WTC11 (cell line): ENCODE data around the gene FGD6. TPM values are rescaled to one million over a fixed set of nuclear protein-coding genes. Genes with fewer than 3 reads are reported as not detected.

Experiments used
- ATAC-seq: fragments of 200-7000 bp; cut with Tn5 transposase; 2 replicates; pipeline ENCODE4 v1.10.0; 2021; ENCODE audit warnings: mild to moderate bottlenecking, moderate library complexity
- CTCF ChIA-PET: fragments of 300-600 bp; sonication (Branson Sonifier 250); formaldehyde crosslinking; loops from one replicate; lab custom pipeline; 2021; ENCODE audit warnings: antibody characterized with exemption; lab: Charles Lee
- POLR2A ChIA-PET: fragments of 350-600 bp; sonication (Branson Sonifier 250); formaldehyde crosslinking; loops from one replicate; lab custom pipeline; 2021; ENCODE audit warnings: antibody characterized with exemption; lab: Charles Lee
- DNase-seq: peaks from one replicate; pipeline ENCODE4 v3.0.0; 2021; ENCODE audit warnings: low spot score
- H3K27ac Mint-ChIP-seq: 2 replicates; pipeline ENCODE4 v1.8.0; 2021; ENCODE audit warnings: mixed read lengths
- H3K27me3 Mint-ChIP-seq: 2 replicates; pipeline ENCODE4 v1.8.0; 2021; ENCODE audit warnings: low read depth, mild to moderate bottlenecking, moderate library complexity, mixed read lengths
- H3K36me3 Mint-ChIP-seq: 2 replicates; pipeline ENCODE4 v1.8.0; 2021; ENCODE audit warnings: mixed read lengths
- H3K4me1 Mint-ChIP-seq: 2 replicates; pipeline ENCODE4 v1.8.0; 2022; ENCODE audit warnings: mixed read lengths
- H3K4me3 Mint-ChIP-seq: 2 replicates; pipeline ENCODE4 v1.8.0; 2021; ENCODE audit warnings: mild to moderate bottlenecking, moderate library complexity, mixed read lengths
- H3K9me3 Mint-ChIP-seq: 2 replicates; pipeline ENCODE4 v1.8.0; 2021; ENCODE audit warnings: mixed read lengths
- AFF4 ChIP-seq: sonication (generic); formaldehyde crosslinking; IDR thresholded peaks from 2 replicates; pipeline ENCODE4 v1.8.1; 2023; ENCODE audit warnings: mild to moderate bottlenecking, missing genetic modification reagents, borderline replicate concordance
- AR ChIP-seq: fragments of 250-450 bp; sonication (Bioruptor Pico); IDR thresholded peaks from 2 replicates; pipeline ENCODE4 v1.9.0; 2021; ENCODE audit warnings: mild to moderate bottlenecking
- CREB1 ChIP-seq: sonication (generic); formaldehyde crosslinking; IDR thresholded peaks from 2 replicates; pipeline ENCODE4 v1.8.0; 2023; ENCODE audit warnings: mild to moderate bottlenecking, missing genetic modification reagents
- E2F1 ChIP-seq: sonication (generic); formaldehyde crosslinking; IDR thresholded peaks from 2 replicates; pipeline ENCODE4 v1.8.0; 2022; ENCODE audit warnings: mild to moderate bottlenecking, missing genetic modification reagents
- E2F4 ChIP-seq: sonication (generic); formaldehyde crosslinking; IDR thresholded peaks from 2 replicates; pipeline ENCODE4 v1.8.1; 2022; ENCODE audit warnings: low read depth, mild to moderate bottlenecking, moderate library complexity, missing genetic modification reagents, borderline replicate concordance
- E2F5 ChIP-seq: sonication (generic); formaldehyde crosslinking; IDR thresholded peaks from 2 replicates; pipeline ENCODE4 v1.8.1; 2022; ENCODE audit warnings: mild to moderate bottlenecking, moderate library complexity, missing genetic modification reagents
- ELF4 ChIP-seq: sonication (generic); formaldehyde crosslinking; IDR thresholded peaks from 2 replicates; pipeline ENCODE4 v1.8.1; 2022; ENCODE audit warnings: low read depth, mild to moderate bottlenecking, moderate library complexity, missing genetic modification reagents
- ESRRA ChIP-seq: sonication (generic); formaldehyde crosslinking; IDR thresholded peaks from 2 replicates; pipeline ENCODE4 v1.8.1; 2022; ENCODE audit warnings: mild to moderate bottlenecking, missing genetic modification reagents, borderline replicate concordance
- ETV6 ChIP-seq: sonication (generic); formaldehyde crosslinking; IDR thresholded peaks from 2 replicates; pipeline ENCODE4 v1.8.1; 2022; ENCODE audit warnings: mild to moderate bottlenecking, missing genetic modification reagents
- KAT7 ChIP-seq: sonication (generic); formaldehyde crosslinking; IDR thresholded peaks from 2 replicates; pipeline ENCODE4 v1.8.1; 2023; ENCODE audit warnings: missing genetic modification reagents, mild to moderate bottlenecking, borderline replicate concordance
- MAX ChIP-seq: sonication (generic); formaldehyde crosslinking; IDR thresholded peaks from 2 replicates; pipeline ENCODE4 v1.8.0; 2022; ENCODE audit warnings: mild to moderate bottlenecking, missing genetic modification reagents
- NFATC4 ChIP-seq: fragments of 250-450 bp; sonication (Bioruptor Pico); IDR thresholded peaks from 2 replicates; pipeline ENCODE4 v1.9.0; 2021; ENCODE audit warnings: mild to moderate bottlenecking
- NR2C2 ChIP-seq: sonication (generic); formaldehyde crosslinking; IDR thresholded peaks from 2 replicates; pipeline ENCODE4 v1.8.0; 2022; ENCODE audit warnings: mild to moderate bottlenecking, missing genetic modification reagents
- PRDM15 ChIP-seq: sonication (generic); formaldehyde crosslinking; IDR thresholded peaks from 2 replicates; pipeline ENCODE4 v1.8.0; 2022; ENCODE audit warnings: missing genetic modification reagents
- TEAD1 ChIP-seq: sonication (generic); formaldehyde crosslinking; IDR thresholded peaks from 2 replicates; pipeline ENCODE4 v1.8.0; 2022; ENCODE audit warnings: mild to moderate bottlenecking, missing genetic modification reagents
- USF1 ChIP-seq: sonication (generic); formaldehyde crosslinking; IDR thresholded peaks from 2 replicates; pipeline ENCODE4 v1.8.0; 2022; ENCODE audit warnings: mild to moderate bottlenecking, missing genetic modification reagents
- ZNF263 ChIP-seq: sonication (generic); formaldehyde crosslinking; IDR thresholded peaks from 2 replicates; pipeline ENCODE4 v1.8.1; 2022; ENCODE audit warnings: low read depth, mild to moderate bottlenecking, moderate library complexity, missing genetic modification reagents
- ZNF317 ChIP-seq: sonication (generic); formaldehyde crosslinking; IDR thresholded peaks from 2 replicates; pipeline ENCODE4 v1.8.1; 2023; ENCODE audit warnings: low read depth, mild to moderate bottlenecking, moderate library complexity, missing genetic modification reagents, borderline replicate concordance
- ZNF423 ChIP-seq: fragments of 250-450 bp; sonication (Bioruptor Pico); IDR thresholded peaks from 2 replicates; pipeline ENCODE4 v2.1.2; 2022; ENCODE audit warnings: mild to moderate bottlenecking, moderate library complexity
- ZNF671 ChIP-seq: fragments of 250-450 bp; sonication (Bioruptor Pico); IDR thresholded peaks from 2 replicates; pipeline ENCODE4 v1.8.0; 2021; ENCODE audit warnings: mild to moderate bottlenecking
- total RNA-seq: library from RNA; stranded (reverse); gene quantifications from 3 replicates; pipeline ENCODE4 v1.2.3, GENCODE V29; 2021

The FGD6 gene
- total RNA-seq, 1 experiment from 2014 or later = 28.2 TPM

- ChIA-PET CTCF (no interaction called here), POLR2A (no interaction called here)
- DNase-seq (no peak), ATAC-seq (no peak)
- TF ChIP-seq ZNF263 (CRISPR knock-in tag) (no peak), AR (CRISPR knock-in tag) (no peak), E2F5 (CRISPR knock-in tag) (no peak), CREB1 (CRISPR knock-in tag) (no peak), ELF4 (CRISPR knock-in tag) (no peak), ZNF671 (CRISPR knock-in tag) (no peak), TEAD1 (no peak), E2F4 (no peak), E2F1 (CRISPR knock-in tag) (no peak), ZNF317 (CRISPR knock-in tag) (no peak), NR2C2 (no peak), KAT7 (no peak)
- Mint-ChIP-seq H3K27ac (no peak overlapping the region), H3K4me3 (no peak overlapping the region), H3K4me1 (peaks cover 17% of the 10 kb centered on the region), H3K27me3 (no peaks in the 10 kb centered on the region), H3K9me3 (no peaks in the 10 kb centered on the region), H3K36me3 (peaks cover 17% of the 10 kb centered on the region)
These were observed 74.7 kb downstream of the FGD6 start for GRCh38 chr12:95142431-95143151.

- ATAC-seq = no peak
- ChIA-PET CTCF (interaction anchor here (0.6 to 1.2 kb wide), 2 partner anchors 46 to 433 kb away, joined by 3 to 4 read pairs; no protein-coding TSS in a partner anchor), POLR2A (no interaction called here)
- Mint-ChIP-seq H3K27me3 (no peaks in the 10 kb centered on the region), H3K4me1 (peaks cover 11% of the 10 kb centered on the region), H3K4me3 (no peak overlapping the region), H3K9me3 (no peaks in the 10 kb centered on the region), H3K27ac (no peak overlapping the region), H3K36me3 (peaks cover 19% of the 10 kb centered on the region)
- no peak for DNase-seq
- TF ChIP-seq PRDM15 (CRISPR knock-in tag) (no peak), NFATC4 (CRISPR knock-in tag) (no peak), USF1 (CRISPR knock-in tag) (no peak), AFF4 (CRISPR knock-in tag) (no peak), MAX (CRISPR knock-in tag) (no peak), ZNF423 (CRISPR knock-in tag) (no peak), ETV6 (no peak), ESRRA (CRISPR knock-in tag) (no peak)
These were observed 76.0 kb downstream of the FGD6 start for GRCh38 chr12:95141310-95141709.
